Body of pancreas (tissue), 4 donors: ENCODE measurements around the gene RXFP4. TPM values are rescaled to one million over a fixed set of nuclear protein-coding genes. Genes with fewer than 3 reads are reported as not detected.

Source experiments
- ATAC-seq: fragments of 150-250 bp; one replicate; pipeline ENCODE4 v1.9.1; 2016
- DNase-seq, 4 donors: peaks; one replicate each; pipeline ENCODE4 v3.0.0-alpha.2; 2019
- H3K27ac ChIP-seq, 4 donors: fragments of 200-600 bp; sonication (generic); 1 replicate in 3 of 4; 2 replicates in 1 of 4; pipeline versions ENCODE4 v1.5.1 to v1.6.1; 2016 to 2019; ENCODE audit warnings: mild to moderate bottlenecking in 1 of 4, mixed read lengths in 1 of 4, moderate library complexity in 1 of 4
- H3K27me3 ChIP-seq, 2 donors: fragments of 200-600 bp; sonication (generic); one replicate each; pipeline ENCODE4 v1.6.0; 2016; ENCODE audit warnings: mild to moderate bottlenecking in 1 of 2
- H3K36me3 ChIP-seq, 2 donors: fragments of 200-600 bp; sonication (generic); replicated peaks in 1 of 2; 2 replicates each; pipeline ENCODE4 v1.5.1; 2016; ENCODE audit warnings: low read depth in 2 of 2; ENCODE audit not compliant: insufficient read depth in 1 of 2
- H3K4me1 ChIP-seq: fragments of 200-600 bp; sonication (generic); one replicate; pipeline ENCODE4 v1.6.0; 2016
- H3K4me3 ChIP-seq, 2 donors: fragments of 200-600 bp; sonication (generic); 1 replicate in 1 of 2; 2 replicates in 1 of 2; pipeline ENCODE4 v1.5.1; 2016 to 2019
- H3K9me3 ChIP-seq, 3 donors: fragments of 200-600 bp; sonication (generic); 1 replicate in 2 of 3; 2 replicates in 1 of 3; pipeline ENCODE4 v1.5.1; 2016
- CTCF ChIP-seq, 7 experiments: fragments of 450-650 bp in 4 of 7; fragments of 200-600 bp in 3 of 7; sonication (generic) in 3 of 7; IDR thresholded peaks; one replicate each; pipeline ENCODE4 v1.5.1; 2016 to 2019; ENCODE audit warnings: antibody characterized with exemption in 7 of 7
- POLR2A ChIP-seq, 3 donors: fragments of 450-650 bp; IDR thresholded peaks; one replicate each; pipeline ENCODE4 v1.6.1; 2016; ENCODE audit warnings: antibody characterized with exemption in 3 of 3, mild to moderate bottlenecking in 2 of 3
- WGBS, 2 donors: methylation state at CpG; one replicate each; pipeline ENCODE4 v1.1.5; 2017; 5-methylcytosine and 5-hydroxymethylcytosine counted together
- intact Hi-C: fragments of 100-400 bp; cut with DNase I; formaldehyde crosslinking; loops from one replicate; pipeline ENCODE4 v1.15.1; 2023
- total RNA-seq, 2 donors: library from RNA; depleted of rRNA; stranded (reverse); fragments of >200 nt; gene quantifications; one replicate each; pipeline ENCODE4 v1.1.0, GENCODE V29; 2016

The RXFP4 gene
- total RNA-seq, 2 donors from 2014 or later: 0.26 TPM; not detected in 1

DNA sequence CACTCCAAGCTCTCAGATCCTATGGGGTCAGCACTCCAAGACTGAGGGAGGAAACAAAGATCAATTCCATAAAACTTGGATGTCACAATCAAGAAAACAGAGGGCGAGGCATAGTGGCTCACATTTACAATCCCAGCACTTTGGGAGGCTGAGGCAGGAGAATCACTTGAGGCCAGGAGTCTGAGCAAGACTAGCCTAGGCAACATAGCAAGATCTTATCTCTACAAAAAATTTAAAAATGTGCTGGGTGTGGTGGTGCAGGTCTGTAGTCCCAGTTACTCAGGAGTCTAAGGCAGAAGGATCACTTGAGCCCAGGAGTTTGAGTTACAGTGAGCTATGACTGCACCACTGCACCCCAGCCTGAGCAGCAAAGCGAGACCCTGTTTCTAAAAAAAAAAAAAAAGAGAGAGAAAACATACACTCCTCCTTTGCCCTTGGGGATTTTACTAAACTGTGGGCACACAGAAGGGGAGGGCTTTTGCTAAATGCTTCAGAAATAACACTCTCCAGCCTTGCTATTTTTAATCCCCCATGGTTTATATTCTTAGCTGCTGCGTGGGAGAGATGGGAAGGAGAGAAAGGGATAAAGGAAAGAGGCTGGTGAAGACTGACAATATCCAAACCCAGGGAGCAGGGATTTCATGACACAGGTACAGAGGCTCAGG, 18.8 kb downstream of the RXFP4 start:
- no peak for ATAC-seq
- 79 to 89% methylated on average over 3 of the region's 3 CpGs for WGBS, 2 donors
- H3K36me3 ChIP-seq: peaks cover 0 to 17% of the 10 kb centered on the region in 2 donors
- intact Hi-C loops: no loop called here
- no peak overlapping the region for H3K4me3 ChIP-seq
- no peaks in the 10 kb centered on the region for H3K9me3 ChIP-seq
- no peak overlapping the region for H3K27ac ChIP-seq
- DNase-seq: no peak
- no peaks in the 10 kb centered on the region for H3K27me3 ChIP-seq
- H3K4me1 ChIP-seq: no peaks in the 10 kb centered on the region
- TF ChIP-seq CTCF (IDR thresholded peaks at IDR 0.05): no peak
- no peak for TF ChIP-seq POLR2A (IDR thresholded peaks at IDR 0.05)

GRCh38 chr1:155961937-155962336, 20.5 kb downstream of the RXFP4 start:
- Histone ChIP-seq H3K36me3 (peaks cover 7 to 20% of the 10 kb centered on the region in 2 donors), H3K4me1 (no peaks in the 10 kb centered on the region), H3K27ac (no peak overlapping the region), H3K27me3 (no peaks in the 10 kb centered on the region), H3K4me3 (no peak overlapping the region), H3K9me3 (no peaks in the 10 kb centered on the region)
- DNase-seq (no peak), ATAC-seq (peak; percentile 41)
- TF ChIP-seq POLR2A (IDR thresholded peaks at IDR 0.05) (no peak), CTCF (IDR thresholded peaks at IDR 0.05) (no peak)
- 63 to 64% methylated on average over 7 to 14 of the region's 14 CpGs for WGBS, 2 donors
- intact Hi-C loops: no loop called here

DNA sequence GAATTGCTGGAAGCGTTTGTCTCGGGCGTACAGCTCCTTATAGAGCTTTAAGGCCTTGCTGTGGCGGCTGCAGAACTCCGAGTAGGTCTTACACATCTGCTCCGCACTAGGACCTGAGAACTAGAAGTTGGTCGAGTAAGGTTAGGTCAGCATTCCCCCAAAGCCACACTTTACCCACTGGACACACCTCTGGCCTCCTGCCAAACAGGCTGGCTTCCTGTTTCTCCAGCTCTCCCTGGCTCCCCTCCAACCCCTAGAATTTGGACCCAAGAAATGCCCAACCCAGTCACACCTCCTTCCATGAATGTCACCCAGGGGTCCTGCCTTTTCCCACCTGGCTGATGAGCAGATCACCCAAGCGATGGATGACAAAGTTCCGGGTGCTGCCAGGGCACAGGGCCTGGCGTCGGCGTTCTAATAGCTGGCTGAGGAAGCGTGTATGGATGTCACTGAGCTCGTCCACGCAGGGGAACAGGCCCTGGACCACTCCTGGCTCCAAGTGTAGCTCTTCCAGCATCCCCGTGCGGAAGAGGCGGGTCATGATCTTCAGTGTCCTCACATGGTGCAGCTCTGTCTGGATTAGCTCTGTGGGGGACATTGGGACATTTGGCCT, 21.3 kb downstream of the RXFP4 start:
- no peak for TF ChIP-seq CTCF (IDR thresholded peaks at IDR 0.05)
- TF ChIP-seq POLR2A (IDR thresholded peaks at IDR 0.05): no peak
- intact Hi-C loops: no loop called here
- no peaks in the 10 kb centered on the region for H3K9me3 ChIP-seq
- 76 to 88% methylated on average over 10 to 18 of the region's 18 CpGs for WGBS, 2 donors
- H3K4me3 ChIP-seq: no peak overlapping the region
- ATAC-seq (no peak), DNase-seq (no peak)
- no peaks in the 10 kb centered on the region for H3K27me3 ChIP-seq
- peaks cover 7 to 15% of the 10 kb centered on the region in 2 donors for H3K36me3 ChIP-seq
- no peak overlapping the region for H3K27ac ChIP-seq
- no peaks in the 10 kb centered on the region for H3K4me1 ChIP-seq

GRCh38 chr1:155964193-155964592, 22.8 kb downstream of the RXFP4 start:
- 78 to 86% methylated on average over 7 of the region's 7 CpGs for WGBS, 2 donors
- Histone ChIP-seq H3K27me3 (no peaks in the 10 kb centered on the region), H3K9me3 (no peaks in the 10 kb centered on the region), H3K4me3 (no peak overlapping the region), H3K36me3 (peaks cover 7 to 11% of the 10 kb centered on the region in 2 donors), H3K27ac (no peak overlapping the region), H3K4me1 (no peaks in the 10 kb centered on the region)
- no peak for TF ChIP-seq POLR2A (IDR thresholded peaks at IDR 0.05)
- TF ChIP-seq CTCF (IDR thresholded peaks at IDR 0.05): no peak
- no peak for DNase-seq
- ATAC-seq: no peak
- intact Hi-C loops: no loop called here

- Histone ChIP-seq H3K9me3 (no peaks in the 10 kb centered on the region), H3K27ac (no peak overlapping the region), H3K27me3 (no peaks in the 10 kb centered on the region), H3K4me1 (no peaks in the 10 kb centered on the region), H3K36me3 (peaks cover 7 to 11% of the 10 kb centered on the region in 2 donors), H3K4me3 (no peak overlapping the region)
- TF ChIP-seq CTCF (IDR thresholded peaks at IDR 0.05): peak in 1 of 7 experiments; percentile 2
- TF ChIP-seq POLR2A (IDR thresholded peaks at IDR 0.05): no peak
- intact Hi-C loops: no loop called here
- 76 to 83% methylated on average over 5 to 9 of the region's 9 CpGs for WGBS, 2 donors
- no peak for DNase-seq
- no peak for ATAC-seq
These were observed 24.7 kb downstream of the RXFP4 start for GRCh38 chr1:155966135-155966534.
